Muscle of leg (tissue), 11 donors: ENCODE data around the gene TEAD3. TPM values are rescaled to one million over a fixed set of nuclear protein-coding genes. Genes with fewer than 3 reads are reported as not detected.
A peak's percentile ranks its signal among the peaks of the same experiment; 100 is the strongest.

Experiments used
- DNase-seq: peaks from one replicate; pipeline ENCODE4 v3.0.0; 2013
- H3K27ac ChIP-seq: one replicate; pipeline ENCODE4 v1.5.1; 2013; ENCODE audit warnings: mild to moderate bottlenecking, low read length, control low read depth
- H3K27me3 ChIP-seq: one replicate; pipeline ENCODE4 v1.6.1; 2013; ENCODE audit warnings: low read length; ENCODE audit not compliant: control insufficient read depth, insufficient read depth
- H3K36me3 ChIP-seq: one replicate; pipeline ENCODE4 v1.6.1; 2013; ENCODE audit warnings: low read length; ENCODE audit not compliant: control insufficient read depth, insufficient read depth
- H3K4me1 ChIP-seq: one replicate; pipeline ENCODE4 v1.6.1; 2013; ENCODE audit warnings: low read length; ENCODE audit not compliant: control insufficient read depth, insufficient read depth
- H3K4me3 ChIP-seq: one replicate; pipeline ENCODE4 v1.5.1; 2013; ENCODE audit warnings: low read length, control low read depth
- H3K9me3 ChIP-seq: replicated peaks from 2 replicates; pipeline ENCODE4 v1.6.1; 2013; ENCODE audit warnings: low read depth, low read length; ENCODE audit not compliant: control insufficient read depth
- WGBS: methylation state at CpG from one replicate; pipeline ENCODE4 v1.1.5; 2013; ENCODE audit warnings: missing lambda C conversion rate; ENCODE audit not compliant: insufficient coverage; 5-methylcytosine and 5-hydroxymethylcytosine counted together
- polyA plus RNA-seq, 8 donors: library from polyadenylated mRNA; unstranded; fragments of 120-200 nt; gene quantifications; one replicate each; pipeline versions ENCODE4 v1.2.1 to v1.2.3, GENCODE V29; 2013; ENCODE audit warnings: inconsistent platforms in 1 of 8, low replicate concordance in 1 of 8; ENCODE audit not compliant: insufficient read length in 8 of 8, insufficient read depth in 1 of 8
- total RNA-seq: library from RNA; stranded (reverse); fragments of 120-200 nt; gene quantifications from one replicate; pipeline ENCODE4 v1.2.4, GENCODE V29; 2013

Gene TEAD3
- total and polyA plus RNA-seq, 9 donors = 20.6 to 76.6 (median 52.2) TPM

- Histone ChIP-seq H3K36me3 (peaks cover 45% of the 10 kb centered on the region), H3K27ac (peak overlapping the region; percentile 77), H3K9me3 (no peaks in the 10 kb centered on the region), H3K4me3 (no peak overlapping the region), H3K4me1 (peaks cover 65% of the 10 kb centered on the region), H3K27me3 (peaks cover 12% of the 10 kb centered on the region)
- WGBS = 50% methylated on average over 45 of the region's 61 CpGs
- no peak for DNase-seq
Observed at GRCh38 chr6:35486005-35486925, 10.6 kb downstream of the TEAD3 start.

GRCh38 chr6:35485402-35485877, 11.4 kb downstream of the TEAD3 start:
- 47% methylated on average over 3 of the region's 11 CpGs for WGBS
- H3K27ac ChIP-seq = peak overlapping the region; percentile 77
- peaks cover 56% of the 10 kb centered on the region for H3K4me1 ChIP-seq
- H3K36me3 ChIP-seq = peaks cover 53% of the 10 kb centered on the region
- DNase-seq = no peak
- H3K4me3 ChIP-seq = no peak overlapping the region
- H3K9me3 ChIP-seq = no peaks in the 10 kb centered on the region
- H3K27me3 ChIP-seq = peaks cover 9% of the 10 kb centered on the region

- H3K36me3 ChIP-seq = peaks cover 58% of the 10 kb centered on the region
- no peak for DNase-seq
- WGBS = 82% methylated on average over 7 of the region's 7 CpGs
- no peaks in the 10 kb centered on the region for H3K9me3 ChIP-seq
- peak overlapping the region; percentile 77 for H3K27ac ChIP-seq
- H3K4me3 ChIP-seq = no peak overlapping the region
- H3K4me1 ChIP-seq = peaks cover 52% of the 10 kb centered on the region
- H3K27me3 ChIP-seq = peaks cover 7% of the 10 kb centered on the region
Observed at GRCh38 chr6:35484921-35485392, 11.9 kb downstream of the TEAD3 start.

DNA sequence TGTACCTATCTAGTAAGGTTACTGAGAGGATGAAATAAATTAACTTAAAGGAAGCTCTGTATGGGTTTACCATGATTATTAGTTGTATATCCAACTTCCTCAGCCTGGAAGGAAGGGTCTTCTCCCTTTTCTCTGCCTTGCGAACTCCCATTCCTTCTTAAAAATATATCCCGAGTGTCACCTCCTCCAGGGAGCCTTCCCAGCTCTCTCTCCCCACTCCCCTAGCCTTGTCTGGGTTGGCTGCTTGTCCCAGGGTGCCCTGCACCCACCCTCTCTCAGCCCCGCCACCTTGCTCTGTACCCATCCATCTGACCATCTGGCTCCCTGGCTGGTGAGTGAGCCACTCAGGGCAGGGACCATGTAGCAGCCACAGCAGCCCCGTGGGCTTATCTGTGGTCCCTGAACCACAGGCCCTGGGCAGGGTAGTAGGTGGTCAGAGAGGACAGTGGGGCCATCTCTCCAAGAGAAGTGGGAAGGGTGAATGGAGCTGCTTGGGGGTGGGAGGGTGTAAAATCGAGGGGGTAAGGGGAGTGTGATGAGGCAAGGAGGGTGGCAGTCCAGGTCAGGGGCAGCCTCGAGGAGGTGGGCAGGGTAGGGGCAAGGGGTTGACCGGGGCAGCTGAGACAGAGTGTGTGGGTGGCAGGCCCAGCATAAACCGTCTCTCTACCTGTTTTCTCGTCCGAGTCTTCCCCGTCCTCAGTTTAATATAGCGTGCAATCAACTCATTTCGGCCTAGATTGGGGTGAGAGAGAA, 12.8 kb downstream of the TEAD3 start:
- WGBS = 83% methylated on average over 8 of the region's 13 CpGs
- Histone ChIP-seq H3K4me1 (peaks cover 44% of the 10 kb centered on the region), H3K27me3 (peaks cover 7% of the 10 kb centered on the region), H3K4me3 (no peak overlapping the region), H3K36me3 (peaks cover 66% of the 10 kb centered on the region), H3K9me3 (no peaks in the 10 kb centered on the region), H3K27ac (peak overlapping the region; percentile 55)
- no peak for DNase-seq

DNA sequence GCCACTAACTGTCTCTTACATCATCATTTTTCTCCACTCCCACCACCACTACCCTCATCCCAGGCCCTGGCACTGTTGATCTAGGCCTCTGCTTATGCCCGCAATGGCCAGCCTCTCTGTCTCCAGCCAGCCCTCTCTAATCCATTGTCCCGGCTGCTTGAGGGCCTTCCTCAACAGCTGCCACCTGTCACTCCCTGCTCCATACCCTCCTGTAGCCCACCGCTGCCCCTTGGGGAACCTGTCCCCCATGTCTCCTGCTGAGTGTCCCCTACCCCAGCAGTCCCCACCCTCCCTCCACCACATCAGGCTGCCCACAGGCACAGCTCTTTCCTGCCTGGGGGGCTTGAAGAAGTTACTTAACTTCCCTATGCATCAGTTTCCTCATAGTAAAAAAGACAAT, 13.4 kb downstream of the TEAD3 start:
- Histone ChIP-seq H3K36me3 (peaks cover 67% of the 10 kb centered on the region), H3K4me1 (peaks cover 42% of the 10 kb centered on the region), H3K27me3 (peaks cover 7% of the 10 kb centered on the region), H3K4me3 (no peak overlapping the region), H3K27ac (peak overlapping the region; percentile 55), H3K9me3 (no peaks in the 10 kb centered on the region)
- no peak for DNase-seq
- WGBS = 80% methylated on average over 3 of the region's 3 CpGs

DNA sequence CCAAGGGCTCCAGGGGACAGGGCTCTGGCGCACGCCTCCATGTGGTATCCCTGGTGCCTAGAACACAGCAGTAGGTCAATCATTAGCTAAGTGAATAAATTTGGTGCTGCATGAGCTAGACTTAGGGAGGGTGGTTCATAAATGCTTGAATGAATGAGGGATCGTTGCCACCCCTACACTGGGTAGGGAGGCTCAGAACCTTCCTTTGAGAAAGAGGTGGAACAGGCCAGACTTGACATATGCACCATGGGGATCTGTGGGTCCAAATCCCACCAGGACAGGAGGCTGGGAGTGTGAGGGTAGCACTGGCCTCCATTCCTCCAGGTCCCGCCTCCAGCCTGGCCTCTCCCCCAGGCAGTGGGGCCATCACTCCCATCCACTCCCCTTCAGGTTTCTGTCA, 13.8 kb downstream of the TEAD3 start:
- no peak for DNase-seq
- Histone ChIP-seq H3K27me3 (peaks cover 7% of the 10 kb centered on the region), H3K36me3 (peaks cover 72% of the 10 kb centered on the region), H3K9me3 (no peaks in the 10 kb centered on the region), H3K4me3 (no peak overlapping the region), H3K4me1 (peaks cover 38% of the 10 kb centered on the region), H3K27ac (no peak overlapping the region)
- 95% methylated on average over 3 of the region's 4 CpGs for WGBS

DNA sequence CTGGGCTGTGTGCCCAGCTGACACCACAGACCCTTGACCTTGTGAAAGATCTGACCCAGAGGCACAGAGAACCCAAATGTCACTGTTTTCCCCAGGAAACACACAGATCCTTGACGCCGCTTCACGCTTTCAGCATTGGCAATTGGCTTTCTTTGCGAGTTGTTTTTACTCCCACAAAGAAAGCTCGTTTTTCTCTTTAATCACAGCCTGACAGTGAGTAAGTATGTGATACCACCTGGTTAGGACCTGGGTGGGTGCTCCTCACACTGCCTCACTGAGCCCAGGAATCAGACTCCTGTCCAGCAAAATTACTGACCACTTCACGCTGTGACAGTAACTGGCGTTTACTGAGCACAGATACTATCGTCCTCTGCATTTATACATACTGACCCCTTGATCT, 15.7 kb downstream of the TEAD3 start:
- WGBS = 92% methylated on average over 3 of the region's 8 CpGs
- no peak for DNase-seq
- H3K36me3 ChIP-seq = peaks cover 78% of the 10 kb centered on the region

DNA sequence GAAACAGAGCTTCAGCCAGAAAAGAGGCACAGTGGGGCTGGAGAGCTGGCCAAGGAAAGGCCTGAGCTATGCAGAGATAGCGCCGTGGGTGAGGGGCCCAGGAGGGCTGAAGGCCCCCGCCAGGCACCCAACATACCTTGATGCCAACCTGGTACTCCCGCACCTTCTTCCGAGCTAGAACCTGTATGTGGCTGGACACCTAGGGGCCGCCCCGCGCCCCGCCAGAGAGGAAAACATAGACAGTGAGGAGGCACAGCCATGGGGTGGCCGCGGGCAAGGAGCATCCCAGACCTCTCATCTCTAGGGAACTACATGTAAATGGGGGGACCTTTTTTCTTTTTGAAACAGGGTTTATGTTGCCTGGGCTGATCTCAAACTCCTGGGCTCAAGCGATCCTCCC, 16.7 kb downstream of the TEAD3 start:
- Histone ChIP-seq H3K27ac (no peak overlapping the region), H3K4me1 (peaks cover 15% of the 10 kb centered on the region), H3K9me3 (no peaks in the 10 kb centered on the region), H3K27me3 (no peaks in the 10 kb centered on the region), H3K36me3 (peaks cover 78% of the 10 kb centered on the region), H3K4me3 (no peak overlapping the region)
- DNase-seq = no peak
- WGBS = 93% methylated on average over 9 of the region's 12 CpGs

More for the DNA sequence above, 15.7 kb downstream of the TEAD3 start:
- no peak overlapping the region for H3K27ac ChIP-seq
- no peak overlapping the region for H3K4me3 ChIP-seq
- H3K4me1 ChIP-seq = peaks cover 25% of the 10 kb centered on the region
- H3K9me3 ChIP-seq = no peaks in the 10 kb centered on the region
- peaks cover 7% of the 10 kb centered on the region for H3K27me3 ChIP-seq

- no peak for DNase-seq
- Histone ChIP-seq H3K4me1 (peaks cover 4% of the 10 kb centered on the region), H3K4me3 (no peak overlapping the region), H3K27ac (no peak overlapping the region), H3K9me3 (no peaks in the 10 kb centered on the region), H3K36me3 (peaks cover 81% of the 10 kb centered on the region), H3K27me3 (no peaks in the 10 kb centered on the region)
- WGBS = 84% methylated on average over 3 of the region's 7 CpGs
Observed at GRCh38 chr6:35478259-35478658, 18.6 kb downstream of the TEAD3 start.
